Testis (tissue), 2 donors: Measurements from ENCODE around the gene RPRML.

Experiments
- POLR2A ChIP-seq: fragments of 450-650 bp; IDR thresholded peaks from one replicate; pipeline ENCODE4 v1.6.1; 2017; ENCODE audit warnings: antibody characterized with exemption, mild to moderate bottlenecking, moderate library complexity
- TF ChIP-seq, protein P1 (sequence below), 3 experiments: fragments of 450-650 bp in 2 of 3; fragments of 200-600 bp in 1 of 3; sonication (generic) in 1 of 3; IDR thresholded peaks; one replicate each; pipeline ENCODE4 v1.5.1; 2016 to 2019; ENCODE audit warnings: antibody characterized with exemption in 3 of 3, mild to moderate bottlenecking in 2 of 3, moderate library complexity in 1 of 3

DNA sequence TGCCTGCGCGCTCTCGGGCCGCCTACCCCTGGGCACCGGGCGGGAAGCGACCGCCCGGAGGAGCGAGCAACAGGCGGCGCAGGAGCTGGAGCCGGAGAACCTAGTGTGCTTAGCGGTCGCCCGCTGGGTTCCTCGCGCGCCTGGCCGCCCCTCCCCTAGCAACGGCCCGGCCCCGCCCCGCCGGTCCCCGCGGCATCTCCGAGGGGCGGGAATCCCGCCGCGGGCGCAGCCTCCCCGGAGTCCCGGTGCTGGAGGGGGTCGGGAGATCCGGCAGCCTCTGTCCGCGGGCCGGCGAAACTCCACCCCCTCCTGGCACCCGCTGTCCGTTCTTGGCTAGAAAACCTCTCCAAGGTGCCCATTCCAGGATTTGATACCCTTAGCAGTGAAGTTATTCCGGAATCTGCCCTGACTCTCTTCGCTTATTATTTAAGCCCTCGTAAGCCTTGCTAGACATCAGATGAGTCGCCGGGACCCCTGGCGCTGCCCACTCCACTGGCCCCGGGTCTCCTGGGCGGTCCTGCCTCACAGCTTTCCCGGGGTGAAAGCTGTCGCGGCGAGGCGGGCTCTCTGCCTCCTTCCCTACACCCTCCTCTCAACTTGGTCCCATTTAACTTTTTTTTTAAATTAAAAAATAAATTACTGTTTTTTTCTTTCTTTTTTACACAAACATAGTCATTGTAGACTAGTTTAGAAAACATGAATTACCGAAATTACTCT lies at the start of gene RPRML:
- TF ChIP-seq, protein P1, sequence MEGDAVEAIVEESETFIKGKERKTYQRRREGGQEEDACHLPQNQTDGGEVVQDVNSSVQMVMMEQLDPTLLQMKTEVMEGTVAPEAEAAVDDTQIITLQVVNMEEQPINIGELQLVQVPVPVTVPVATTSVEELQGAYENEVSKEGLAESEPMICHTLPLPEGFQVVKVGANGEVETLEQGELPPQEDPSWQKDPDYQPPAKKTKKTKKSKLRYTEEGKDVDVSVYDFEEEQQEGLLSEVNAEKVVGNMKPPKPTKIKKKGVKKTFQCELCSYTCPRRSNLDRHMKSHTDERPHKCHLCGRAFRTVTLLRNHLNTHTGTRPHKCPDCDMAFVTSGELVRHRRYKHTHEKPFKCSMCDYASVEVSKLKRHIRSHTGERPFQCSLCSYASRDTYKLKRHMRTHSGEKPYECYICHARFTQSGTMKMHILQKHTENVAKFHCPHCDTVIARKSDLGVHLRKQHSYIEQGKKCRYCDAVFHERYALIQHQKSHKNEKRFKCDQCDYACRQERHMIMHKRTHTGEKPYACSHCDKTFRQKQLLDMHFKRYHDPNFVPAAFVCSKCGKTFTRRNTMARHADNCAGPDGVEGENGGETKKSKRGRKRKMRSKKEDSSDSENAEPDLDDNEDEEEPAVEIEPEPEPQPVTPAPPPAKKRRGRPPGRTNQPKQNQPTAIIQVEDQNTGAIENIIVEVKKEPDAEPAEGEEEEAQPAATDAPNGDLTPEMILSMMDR (IDR thresholded peaks at IDR 0.05): no peak
- TF ChIP-seq POLR2A: no peak
